HepG2 (cell line): ENCODE results near the gene RRM2. TPM values are rescaled to one million over a fixed set of nuclear protein-coding genes. Genes with fewer than 3 reads are reported as not detected.

Experiments
- ATAC-seq: fragments of 200-7000 bp; cut with Tn5 transposase; 3 replicates; pipeline ENCODE4 v1.9.1; 2020; ENCODE audit warnings: mild to moderate bottlenecking, moderate library complexity
- BruUV-seq: library from RNA; stranded (reverse); fragments of 400-500 nt; replicated peaks from 2 replicates; lab custom pipeline; 2021; lab: Mats Ljungman, UMichigan
- CTCF ChIA-PET: fragments of 300-600 bp; formaldehyde crosslinking; extraction: SDS; loops from one replicate; lab custom pipeline; 2021; ENCODE audit warnings: low total read pairs, inconsistent platforms, low intra/inter-chr PET ratio; lab: Yijun Ruan, JAX
- POLR2A ChIA-PET: fragments of 350-600 bp; sonication (Branson Sonifier 250); formaldehyde crosslinking; loops from one replicate; lab custom pipeline; 2020; ENCODE audit warnings: antibody characterized with exemption, inconsistent platforms; lab: Yijun Ruan, JAX
- DNase-seq: peaks from one replicate; pipeline ENCODE4 v3.0.0-alpha.2; 2015; ENCODE audit warnings: low spot score
- FAIRE-seq: peaks from 3 replicates; lab custom pipeline; 2011; peaks lifted over from hg19 to GRCh38; lab: Jason Lieb, UNC
- H2AFZ ChIP-seq: one replicate; pipeline ENCODE4 v1.6.1; 2011; ENCODE audit warnings: low read length, inconsistent platforms
- H3K27ac ChIP-seq: fragments of 300-600 bp; 3 replicates; pipeline ENCODE4 v1.8.0; 2011; ENCODE audit warnings: mixed run types, mild to moderate bottlenecking, mixed read lengths, low read length, inconsistent platforms; ENCODE audit not compliant: insufficient read depth; ENCODE audit errors: extremely low read length
- H3K27me3 ChIP-seq, 2 experiments: fragments of 200-600 bp in 1 of 2; 2 replicates in 1 of 2; 3 replicates in 1 of 2; pipeline versions ENCODE4 v1.6.0 to v1.8.0; 2011; ENCODE audit warnings: low read length in 2 of 2, mild to moderate bottlenecking in 2 of 2, moderate library complexity in 2 of 2, inconsistent platforms in 1 of 2; ENCODE audit not compliant: insufficient read depth in 2 of 2, control insufficient read depth in 1 of 2
- H3K36me3 ChIP-seq, 2 experiments: fragments of 200-600 bp in 1 of 2; replicated peaks in 1 of 2; 2 replicates in 1 of 2; 3 replicates in 1 of 2; pipeline versions ENCODE4 v1.5.1 to v1.8.0; 2011; ENCODE audit warnings: low read length in 2 of 2, inconsistent platforms in 1 of 2; ENCODE audit not compliant: insufficient read depth in 2 of 2, control insufficient read depth in 1 of 2
- H3K4me1 ChIP-seq: 2 replicates; pipeline ENCODE4 v1.5.1; 2012; ENCODE audit warnings: low read length, inconsistent platforms; ENCODE audit not compliant: insufficient read depth
- H3K4me2 ChIP-seq: 2 replicates; pipeline ENCODE4 v1.6.0; 2011; ENCODE audit warnings: low read depth, low read length, inconsistent platforms
- H3K4me3 ChIP-seq, 3 experiments: fragments of 200-600 bp in 1 of 3; sonication (generic), shearing (Covaris generic) in 1 of 3; replicated peaks in 1 of 3; 2 replicates each; pipeline ENCODE4 v1.5.1; 2011 to 2016; ENCODE audit warnings: low read length in 3 of 3, inconsistent platforms in 2 of 3, low read depth in 2 of 3, mild to moderate bottlenecking in 2 of 3, control low read depth in 1 of 3, mixed read lengths in 1 of 3; ENCODE audit not compliant: insufficient read depth in 1 of 3
- H3K79me2 ChIP-seq: one replicate; pipeline ENCODE4 v1.6.1; 2011; ENCODE audit warnings: low read length, inconsistent platforms; ENCODE audit not compliant: insufficient read depth
- H3K9ac ChIP-seq: 2 replicates; pipeline ENCODE4 v1.6.0; 2011; ENCODE audit warnings: mild to moderate bottlenecking, low read depth, low read length, inconsistent platforms; ENCODE audit not compliant: insufficient read depth
- H3K9me3 ChIP-seq: 2 replicates; pipeline ENCODE4 v1.5.1; 2012; ENCODE audit warnings: mild to moderate bottlenecking, low read length
- H4K20me1 ChIP-seq: 2 replicates; pipeline ENCODE4 v1.6.0; 2011; ENCODE audit warnings: inconsistent platforms, mild to moderate bottlenecking, low read length, moderate library complexity; ENCODE audit not compliant: insufficient read depth
- BCL6 ChIP-seq: IDR thresholded peaks from 2 replicates; pipeline ENCODE4 v1.6.1; 2016; ENCODE audit warnings: missing genetic modification reagents, missing compliant biosample characterization
- CBFB ChIP-seq: sonication (generic); formaldehyde crosslinking; IDR thresholded peaks from 2 replicates; pipeline ENCODE4 v1.4.0; 2020; ENCODE audit warnings: missing genetic modification reagents
- FOXA3 ChIP-seq: IDR thresholded peaks from 2 replicates; pipeline ENCODE4 v1.6.1; 2016; ENCODE audit warnings: missing genetic modification reagents, missing compliant biosample characterization
- GATAD1 ChIP-seq: IDR thresholded peaks from 2 replicates; pipeline ENCODE4 v1.6.1; 2016; ENCODE audit warnings: missing genetic modification reagents, missing compliant biosample characterization
- NFE2L1 ChIP-seq: sonication (generic); formaldehyde crosslinking; IDR thresholded peaks from 2 replicates; pipeline ENCODE4 v1.4.0; 2020; ENCODE audit warnings: missing genetic modification reagents, mild to moderate bottlenecking, borderline replicate concordance
- SNAPC2 ChIP-seq: sonication (generic); formaldehyde crosslinking; IDR thresholded peaks from 2 replicates; pipeline ENCODE4 v1.8.1; 2022; ENCODE audit warnings: mild to moderate bottlenecking, missing genetic modification reagents
- TBX3 ChIP-seq: fragments of 450-650 bp; IDR thresholded peaks from 2 replicates; pipeline ENCODE4 v1.6.1; 2017; ENCODE audit warnings: antibody characterized with exemption, mild to moderate bottlenecking, inconsistent platforms, borderline replicate concordance
- TERF1 ChIP-seq: sonication (generic); formaldehyde crosslinking; IDR thresholded peaks from 2 replicates; pipeline ENCODE4 v1.8.0; 2022; ENCODE audit warnings: mild to moderate bottlenecking, missing genetic modification reagents, moderate library complexity
- ZBTB4 ChIP-seq: sonication (generic); formaldehyde crosslinking; IDR thresholded peaks from 2 replicates; pipeline ENCODE4 v1.4.0; 2020; ENCODE audit warnings: missing genetic modification reagents, mild to moderate bottlenecking, borderline replicate concordance
- ZGPAT ChIP-seq: IDR thresholded peaks from 2 replicates; pipeline ENCODE4 v1.6.1; 2016; ENCODE audit warnings: mild to moderate bottlenecking
- ZNF180 ChIP-seq: sonication (generic); formaldehyde crosslinking; IDR thresholded peaks from 2 replicates; pipeline ENCODE4 v1.4.0; 2020; ENCODE audit warnings: low read depth, missing genetic modification reagents, borderline replicate concordance
- ZNF30 ChIP-seq: sonication (generic); formaldehyde crosslinking; IDR thresholded peaks from 2 replicates; pipeline ENCODE4 v1.5.0; 2020; ENCODE audit warnings: mild to moderate bottlenecking, missing genetic modification reagents
- ZNF841 ChIP-seq: sonication (generic); formaldehyde crosslinking; IDR thresholded peaks from 2 replicates; pipeline ENCODE4 v1.8.1; 2023; ENCODE audit warnings: missing genetic modification reagents, borderline replicate concordance
- ZSCAN31 ChIP-seq: sonication (generic); formaldehyde crosslinking; IDR thresholded peaks from 2 replicates; pipeline ENCODE4 v1.5.0; 2020; ENCODE audit warnings: low read depth, mild to moderate bottlenecking, missing genetic modification reagents
- WGBS: methylation state at CpG from one replicate; pipeline ENCODE4 v1.1.6; 2017; ENCODE audit warnings: low lambda C conversion rate; 5-methylcytosine and 5-hydroxymethylcytosine counted together
- in situ Hi-C: cut with HindIII; loops from 2 replicates; pipeline ENCODE4 v1.10.0; 2017; ENCODE audit warnings: low pct_unique_long_range_greater_than_20kb; ENCODE audit not compliant: extremely low pct_ligation_motif_present
- intact Hi-C: fragments of 100-400 bp; cut with micrococcal nuclease; formaldehyde crosslinking; loops from one replicate; pipeline ENCODE4 v1.10.0; 2022; ENCODE audit not compliant: unreplicated experiment
- polyA plus RNA-seq, 8 experiments: library from polyadenylated mRNA; depleted of rRNA in 3 of 8; stranded (reverse) in 7 of 8; unstranded in 1 of 8; fragments of >200 nt; fragmentation: Illumina TruSeq in 4 of 8; extraction: Trizol in 4 of 8; gene quantifications; 2 replicates each; pipeline versions ENCODE4 v1.2.1 to v1.2.3, GENCODE V29; 2011 to 2016; ENCODE audit warnings: low read depth in 4 of 8, missing spikeins in 1 of 8, mixed read lengths in 1 of 8; ENCODE audit not compliant: insufficient read depth in 1 of 8
- total RNA-seq, 5 experiments: library from RNA; depleted of rRNA; stranded (reverse); fragments of >200 nt; fragmentation: Illumina TruSeq; extraction: Trizol; gene quantifications; 2 replicates each; pipeline ENCODE4 v1.2.3, GENCODE V29; 2016; ENCODE audit warnings: low read depth in 1 of 5

The RRM2 gene
- total and polyA plus RNA-seq, 2 of the 13 experiments (the other 11 are each of a cell fraction or from before 2014, with no cell fraction given) = 31.3 to 150 TPM

GRCh38 chr2:10169581-10169980 lies 47.0 kb downstream of the RRM2 start:
- H3K9me3 ChIP-seq = no peaks in the 10 kb centered on the region
- CTCF ChIA-PET = no interaction called here
- WGBS = 93% methylated on average over 11 of the region's 11 CpGs
- H3K4me3 ChIP-seq = no peak overlapping the region
- H4K20me1 ChIP-seq = no peaks in the 10 kb centered on the region
- ATAC-seq (no peak), DNase-seq (no peak), FAIRE-seq (no peak)
- in situ Hi-C loops = no loop called here
- BruUV-seq = no TSS peak
- H3K36me3 ChIP-seq = peaks cover 8 to 11% of the 10 kb centered on the region in 2 experiments; a peak in 4 of 5 replicates
- POLR2A ChIA-PET = no interaction called here
- no peak overlapping the region for H3K4me2 ChIP-seq
- no peak overlapping the region for H3K9ac ChIP-seq
- no peaks in the 10 kb centered on the region for H3K27me3 ChIP-seq
- H3K79me2 ChIP-seq = no peaks in the 10 kb centered on the region
- TF ChIP-seq TBX3 = no peak
- no peak for TF ChIP-seq CBFB
- no peak for TF ChIP-seq FOXA3
- no peak for TF ChIP-seq ZNF30 (CRISPR knock-in tag)
- no peak for TF ChIP-seq ZBTB4 (CRISPR knock-in tag)
- no peak for TF ChIP-seq GATAD1 (CRISPR knock-in tag)
- intact Hi-C loops = no loop called here
- no peak overlapping the region for H2AFZ ChIP-seq
- H3K27ac ChIP-seq = no peak overlapping the region
- H3K4me1 ChIP-seq = no peaks in the 10 kb centered on the region

- H3K9ac ChIP-seq = no peak overlapping the region
- H3K27me3 ChIP-seq = no peaks in the 10 kb centered on the region
- no peaks in the 10 kb centered on the region for H3K4me1 ChIP-seq
- H3K9me3 ChIP-seq = no peaks in the 10 kb centered on the region
- no peak overlapping the region for H3K27ac ChIP-seq
- no peak overlapping the region for H3K4me2 ChIP-seq
- WGBS = 88% methylated on average over 9 of the region's 9 CpGs
- H3K79me2 ChIP-seq = no peaks in the 10 kb centered on the region
- peaks cover 5 to 6% of the 10 kb centered on the region in 2 experiments; a peak in 3 of 5 replicates for H3K36me3 ChIP-seq
- H3K4me3 ChIP-seq = no peak overlapping the region
- CTCF ChIA-PET = no interaction called here
- no peak for FAIRE-seq
- POLR2A ChIA-PET = no interaction called here
- ATAC-seq = no peak
- H4K20me1 ChIP-seq = no peaks in the 10 kb centered on the region
- DNase-seq = no peak
- no TSS peak for BruUV-seq
- no peak overlapping the region for H2AFZ ChIP-seq
- intact Hi-C loops (no loop called here), in situ Hi-C loops (no loop called here)
- no peak for TF ChIP-seq BCL6 (CRISPR knock-in tag)
- no peak for TF ChIP-seq ZGPAT (CRISPR knock-in tag)
- no peak for TF ChIP-seq ZNF841 (CRISPR knock-in tag)
- TF ChIP-seq TERF1 (CRISPR knock-in tag) = no peak
- no peak for TF ChIP-seq NFE2L1
- no peak for TF ChIP-seq ZSCAN31
- no peak for TF ChIP-seq SNAPC2 (CRISPR knock-in tag)
- TF ChIP-seq ZNF180 (CRISPR knock-in tag) = no peak
Observed at GRCh38 chr2:10170256-10170655, 47.7 kb downstream of the RRM2 start.
